NT2/D1 (cell line): ENCODE results near the gene VDAC1.

Experiments used
- YY1 ChIP-seq: IDR thresholded peaks from 2 replicates; pipeline ENCODE4 v1.6.1; 2011; ENCODE audit not compliant: insufficient read length, insufficient read depth
- ZNF274 ChIP-seq: IDR thresholded peaks from 2 replicates; pipeline ENCODE4 v1.6.1; 2011; ENCODE audit warnings: mild to moderate bottlenecking, low read depth, low read length

DNA sequence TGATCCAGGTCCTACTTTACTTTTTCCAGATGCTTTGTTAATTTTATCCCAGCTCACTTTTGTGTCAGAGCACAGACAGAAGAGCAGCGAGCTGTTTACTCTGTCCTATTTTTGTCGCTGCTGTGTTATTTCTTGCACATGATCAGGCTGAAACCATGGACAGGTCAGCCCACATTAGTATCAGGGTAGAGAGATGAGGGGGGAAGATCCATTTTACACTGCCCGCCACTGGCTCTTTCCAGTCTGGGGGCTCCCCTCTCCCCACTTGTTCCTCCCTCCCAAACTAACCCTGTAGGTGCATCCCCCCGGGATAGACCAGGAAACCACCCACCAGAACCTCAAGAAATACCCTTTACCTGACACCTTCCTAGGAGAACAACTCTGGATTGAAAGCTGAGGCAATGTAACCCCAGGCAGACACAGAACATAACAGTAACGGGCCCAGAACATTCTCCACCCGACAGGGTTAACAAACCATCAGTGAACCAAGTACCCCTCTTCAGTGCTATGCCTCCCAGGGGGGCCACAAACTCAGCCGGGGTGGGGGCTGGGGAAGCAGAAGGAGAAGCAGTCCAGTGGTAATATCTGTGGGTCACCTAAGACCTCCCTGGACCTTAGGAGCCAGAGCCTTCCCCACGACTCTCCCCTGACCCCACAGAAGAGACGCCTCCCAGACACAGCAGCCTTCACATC is 10.3 kb downstream of the VDAC1 start:
- TF ChIP-seq YY1 (no peak), ZNF274 (no peak)
